ENCODE measurements around the gene PIGS. TPM values are rescaled to one million over a fixed set of nuclear protein-coding genes. Genes with fewer than 3 reads are reported as not detected.

PIGS gene
- polyA plus RNA-seq, 1 of the 3 experiments (the other 2 are of a cell fraction): 78.5 TPM

DNA sequence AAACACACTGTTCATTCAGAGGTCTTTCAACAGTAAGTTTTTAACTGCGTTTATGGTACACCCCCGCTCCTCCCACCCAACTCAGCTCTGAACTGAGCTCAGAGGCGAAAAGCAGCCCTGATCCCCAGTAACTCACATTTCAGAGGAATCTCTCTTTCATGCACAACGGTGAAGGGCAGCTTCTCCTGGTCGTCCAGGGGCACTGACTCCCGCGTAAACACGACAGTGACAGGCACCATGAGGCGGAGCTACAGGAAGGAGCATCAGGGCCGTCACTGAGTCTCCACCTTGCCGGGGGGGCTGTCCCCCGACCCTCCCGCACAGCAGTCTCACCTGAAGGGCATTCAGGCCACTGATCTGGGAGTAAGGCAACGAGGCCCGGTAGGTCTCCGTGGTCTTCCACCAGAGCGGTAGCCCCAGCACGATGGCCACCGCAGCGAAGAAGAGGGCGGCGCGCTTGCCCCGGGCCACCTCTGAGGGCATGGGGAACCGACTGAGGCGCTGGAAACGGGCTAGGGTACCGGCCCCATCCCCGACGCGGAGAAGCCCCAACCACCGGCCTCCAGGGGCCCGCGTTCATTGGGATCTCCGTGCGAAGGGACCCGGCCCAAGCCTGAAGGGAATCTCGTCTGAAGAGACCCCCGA lies 486 bp downstream of the PIGS start:
- H2AFZ ChIP-seq (ENCODE audit: low read depth): peak overlapping the region; percentile 71
- peak overlapping the region; percentile 12 to 72; a peak in 3 of 4 replicates for H3K27ac ChIP-seq (ENCODE audit: low read depth in 2 of 2, low read length in 1 of 2)
- no peaks in the 10 kb centered on the region for H3K9me3 ChIP-seq
- ChIA-PET CTCF (interaction anchor here (1.0 to 3.1 kb wide), 10 partner anchors 8 to 156 kb away, joined by 3 to 13 read pairs (median 4); partner anchors contain the start of genes RSKR and SDF2), POLR2A (interaction anchor here (0.6 kb wide), 1 partner anchor 18 kb away, joined by 3 read pairs; no protein-coding TSS in a partner anchor)
- H3K9ac ChIP-seq: peak overlapping the region; percentile 66
- peaks cover 4 to 29% of the 10 kb centered on the region in 2 experiments; a peak in 3 of 4 replicates for H3K4me1 ChIP-seq (ENCODE audit: control insufficient read depth in 1 of 2, insufficient read depth in 2 of 2, low read depth in 1 of 2, low read length in 1 of 2)
- H3K9me2 ChIP-seq: no peaks in the 10 kb centered on the region
- peak; percentile 67 for DNase-seq
- H3K36me3 ChIP-seq (replicated peaks in 1 of 2; ENCODE audit: control insufficient read depth in 1 of 2, insufficient read depth in 2 of 2, low read length in 1 of 2): peaks cover 4 to 6% of the 10 kb centered on the region in 2 experiments
- TF ChIP-seq MXI1 (IDR thresholded peaks at IDR 0.05; ENCODE audit: low read depth, low read length) (peak; percentile 93), SIN3A (IDR thresholded peaks at IDR 0.05; ENCODE audit: borderline replicate concordance, low read depth, low read length) (peak; percentile 78; the same call in 1 of the 2 replicates), TCF12 (IDR thresholded peaks at IDR 0.05) (no peak)
- H3K79me2 ChIP-seq (ENCODE audit: insufficient read depth): peaks cover 40% of the 10 kb centered on the region
- 3% methylated on average over 14 of the region's 39 CpGs for WGBS (ENCODE audit: low lambda C conversion rate)
- H4K20me1 ChIP-seq (ENCODE audit: insufficient read depth): no peaks in the 10 kb centered on the region
- no peaks in the 10 kb centered on the region for H3K27me3 ChIP-seq (ENCODE audit: insufficient read depth)
- peak overlapping the region; percentile 77 for H3K4me2 ChIP-seq
- H3F3A ChIP-seq (replicated peaks; ENCODE audit: insufficient read depth): no peaks in the 10 kb centered on the region
- H3K4me3 ChIP-seq (ENCODE audit: low read depth in 2 of 2, low read length in 1 of 2): peak overlapping the region; percentile 82 to 95

DNA sequence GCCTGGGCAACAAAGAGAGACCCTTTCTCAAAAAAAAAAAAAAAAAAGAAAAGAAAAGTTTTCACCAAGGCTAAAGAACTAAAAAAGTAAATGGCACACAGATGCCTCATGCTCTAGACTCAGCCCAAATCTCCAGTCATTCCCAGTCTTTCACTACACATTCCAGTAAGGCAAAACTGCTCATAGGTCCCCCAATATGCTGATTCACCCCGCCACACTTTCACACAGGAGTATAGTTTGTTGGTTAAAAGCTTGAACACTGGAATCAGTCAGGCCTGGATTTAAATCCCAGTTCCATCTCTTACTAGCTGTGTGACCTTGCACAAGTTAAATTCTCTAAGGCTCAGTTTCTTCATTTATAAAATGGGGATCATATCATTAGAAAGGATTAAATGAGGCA lies 1.9 kb downstream of the PIGS start:
- 93% methylated on average over 1 of the region's 1 CpG for whole genome bisulfite sequencing (ENCODE audit: low lambda C conversion rate)
- no peak overlapping the region for H3K4me3 ChIP-seq (ENCODE audit: low read depth in 2 of 2, low read length in 1 of 2)
- H3K9me3 ChIP-seq: no peaks in the 10 kb centered on the region
- no peaks in the 10 kb centered on the region for H4K20me1 ChIP-seq (ENCODE audit: insufficient read depth)
- POLR2A ChIA-PET: no interaction called here
- CTCF ChIA-PET: interaction anchor here (1.5 kb wide), 1 partner anchor 19 kb away, joined by 4 read pairs; no protein-coding TSS in a partner anchor
- peaks cover 4 to 15% of the 10 kb centered on the region in 2 experiments; a peak in 3 of 4 replicates for H3K4me1 ChIP-seq (ENCODE audit: control insufficient read depth in 1 of 2, insufficient read depth in 2 of 2, low read depth in 1 of 2, low read length in 1 of 2)
- DNase-seq: no peak
- H2AFZ ChIP-seq (ENCODE audit: low read depth): no peak overlapping the region
- peaks cover 4 to 6% of the 10 kb centered on the region in 2 experiments for H3K36me3 ChIP-seq (replicated peaks in 1 of 2; ENCODE audit: control insufficient read depth in 1 of 2, insufficient read depth in 2 of 2, low read length in 1 of 2)
- H3K79me2 ChIP-seq (ENCODE audit: insufficient read depth): peaks cover 47% of the 10 kb centered on the region
- H3K9ac ChIP-seq: no peak overlapping the region
- peak overlapping the region; percentile 77; the same call in 1 of the 2 replicates for H3K4me2 ChIP-seq
- no peaks in the 10 kb centered on the region for H3K9me2 ChIP-seq
- H3K27ac ChIP-seq (ENCODE audit: low read depth in 2 of 2, low read length in 1 of 2): no peak overlapping the region
- H3K27me3 ChIP-seq (ENCODE audit: insufficient read depth): no peaks in the 10 kb centered on the region
- TF ChIP-seq TAF1 (IDR thresholded peaks at IDR 0.05; ENCODE audit: borderline replicate concordance, low read depth, low read length) (no peak), NFIC (IDR thresholded peaks at IDR 0.05; ENCODE audit: borderline replicate concordance) (no peak), EZH2phosphoT487 (IDR thresholded peaks at IDR 0.05; ENCODE audit: borderline replicate concordance, low read depth) (no peak), TCF12 (IDR thresholded peaks at IDR 0.05) (no peak), FOXM1 (IDR thresholded peaks at IDR 0.05; ENCODE audit: low read depth) (no peak), TEAD4 (IDR thresholded peaks at IDR 0.05; ENCODE audit: borderline replicate concordance, insufficient read depth) (no peak)
- H3F3A ChIP-seq (replicated peaks; ENCODE audit: insufficient read depth): no peaks in the 10 kb centered on the region

DNA sequence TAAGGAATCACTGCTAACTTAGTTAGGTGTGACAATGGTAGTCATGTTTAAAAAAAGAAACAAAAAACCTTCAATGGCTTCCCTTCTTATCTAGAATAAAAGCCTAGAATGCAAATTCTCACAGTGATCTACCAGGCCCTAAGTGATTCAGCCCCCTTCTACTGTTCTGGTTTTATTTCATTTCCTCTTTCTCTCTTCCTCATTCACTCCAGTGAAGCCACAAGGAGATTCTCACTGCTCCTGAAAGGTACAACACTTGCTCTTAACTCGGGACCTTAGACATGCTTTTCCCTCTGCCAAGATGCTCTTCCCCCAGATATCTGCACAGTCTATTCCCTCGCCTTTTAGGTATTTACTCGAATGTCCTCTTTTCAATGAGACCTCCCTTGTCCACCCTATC lies 3.7 kb downstream of the PIGS start:
- no peaks in the 10 kb centered on the region for H4K20me1 ChIP-seq (ENCODE audit: insufficient read depth)
- H3K36me3 ChIP-seq (replicated peaks in 1 of 2; ENCODE audit: control insufficient read depth in 1 of 2, insufficient read depth in 2 of 2, low read length in 1 of 2): peaks cover 4 to 11% of the 10 kb centered on the region in 2 experiments
- peaks cover 54% of the 10 kb centered on the region for H3K79me2 ChIP-seq (ENCODE audit: insufficient read depth)
- 92% methylated on average over 3 of the region's 3 CpGs for WGBS (ENCODE audit: low lambda C conversion rate)
- DNase-seq: no peak
- H3K4me3 ChIP-seq (ENCODE audit: low read depth in 2 of 2, low read length in 1 of 2): no peak overlapping the region
- no peak overlapping the region for H3K9ac ChIP-seq
- ChIA-PET CTCF (interaction anchor here (1.5 kb wide), 1 partner anchor 17 kb away, joined by 4 read pairs; no protein-coding TSS in a partner anchor), POLR2A (no interaction called here)
- no peak overlapping the region for H3K27ac ChIP-seq (ENCODE audit: low read depth in 2 of 2, low read length in 1 of 2)
- no peak overlapping the region for H3K4me2 ChIP-seq
- H3K27me3 ChIP-seq (ENCODE audit: insufficient read depth): no peaks in the 10 kb centered on the region
- H3F3A ChIP-seq (replicated peaks; ENCODE audit: insufficient read depth): no peaks in the 10 kb centered on the region
- peaks cover 4 to 11% of the 10 kb centered on the region in 2 experiments; a peak in 3 of 4 replicates for H3K4me1 ChIP-seq (ENCODE audit: control insufficient read depth in 1 of 2, insufficient read depth in 2 of 2, low read depth in 1 of 2, low read length in 1 of 2)
- no peaks in the 10 kb centered on the region for H3K9me2 ChIP-seq
- no peaks in the 10 kb centered on the region for H3K9me3 ChIP-seq
- TF ChIP-seq TCF12 (IDR thresholded peaks at IDR 0.05) (no peak), MXI1 (IDR thresholded peaks at IDR 0.05; ENCODE audit: low read depth, low read length) (no peak), CHD2 (IDR thresholded peaks at IDR 0.05; ENCODE audit: low read length, partially characterized antibody) (no peak), FOXJ3 (CRISPR knock-in tag; IDR thresholded peaks at IDR 0.05) (no peak), NFIC (IDR thresholded peaks at IDR 0.05; ENCODE audit: borderline replicate concordance) (no peak), FOXM1 (IDR thresholded peaks at IDR 0.05; ENCODE audit: low read depth) (no peak), POLR2AphosphoS5 (IDR thresholded peaks at IDR 0.05; ENCODE audit: low read depth, low read length) (no peak), JUND (IDR thresholded peaks at IDR 0.05) (no peak), EZH2phosphoT487 (IDR thresholded peaks at IDR 0.05; ENCODE audit: borderline replicate concordance, low read depth) (no peak)
- TF ChIP-seq, protein P1, sequence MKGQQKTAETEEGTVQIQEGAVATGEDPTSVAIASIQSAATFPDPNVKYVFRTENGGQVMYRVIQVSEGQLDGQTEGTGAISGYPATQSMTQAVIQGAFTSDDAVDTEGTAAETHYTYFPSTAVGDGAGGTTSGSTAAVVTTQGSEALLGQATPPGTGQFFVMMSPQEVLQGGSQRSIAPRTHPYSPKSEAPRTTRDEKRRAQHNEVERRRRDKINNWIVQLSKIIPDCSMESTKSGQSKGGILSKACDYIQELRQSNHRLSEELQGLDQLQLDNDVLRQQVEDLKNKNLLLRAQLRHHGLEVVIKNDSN (IDR thresholded peaks at IDR 0.05; ENCODE audit: borderline replicate concordance, low read depth): no peak
- TF ChIP-seq, protein P2, sequence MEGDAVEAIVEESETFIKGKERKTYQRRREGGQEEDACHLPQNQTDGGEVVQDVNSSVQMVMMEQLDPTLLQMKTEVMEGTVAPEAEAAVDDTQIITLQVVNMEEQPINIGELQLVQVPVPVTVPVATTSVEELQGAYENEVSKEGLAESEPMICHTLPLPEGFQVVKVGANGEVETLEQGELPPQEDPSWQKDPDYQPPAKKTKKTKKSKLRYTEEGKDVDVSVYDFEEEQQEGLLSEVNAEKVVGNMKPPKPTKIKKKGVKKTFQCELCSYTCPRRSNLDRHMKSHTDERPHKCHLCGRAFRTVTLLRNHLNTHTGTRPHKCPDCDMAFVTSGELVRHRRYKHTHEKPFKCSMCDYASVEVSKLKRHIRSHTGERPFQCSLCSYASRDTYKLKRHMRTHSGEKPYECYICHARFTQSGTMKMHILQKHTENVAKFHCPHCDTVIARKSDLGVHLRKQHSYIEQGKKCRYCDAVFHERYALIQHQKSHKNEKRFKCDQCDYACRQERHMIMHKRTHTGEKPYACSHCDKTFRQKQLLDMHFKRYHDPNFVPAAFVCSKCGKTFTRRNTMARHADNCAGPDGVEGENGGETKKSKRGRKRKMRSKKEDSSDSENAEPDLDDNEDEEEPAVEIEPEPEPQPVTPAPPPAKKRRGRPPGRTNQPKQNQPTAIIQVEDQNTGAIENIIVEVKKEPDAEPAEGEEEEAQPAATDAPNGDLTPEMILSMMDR (IDR thresholded peaks at IDR 0.05): no peak
- H2AFZ ChIP-seq (ENCODE audit: low read depth): no peak overlapping the region

Data from SK-N-SH (cell line).